HepG2 (cell line): ENCODE data around the gene CALM1. TPM values are rescaled to one million over a fixed set of nuclear protein-coding genes. Genes with fewer than 3 reads are reported as not detected.
A peak's percentile ranks its signal among the peaks of the same experiment; 100 is the strongest.

Source experiments
- BRF2 ChIP-seq: sonication (generic); formaldehyde crosslinking; IDR thresholded peaks from 2 replicates; pipeline ENCODE4 v1.8.1; 2022; ENCODE audit warnings: mild to moderate bottlenecking, missing genetic modification reagents
- ELF4 ChIP-seq: sonication (generic); formaldehyde crosslinking; IDR thresholded peaks from 2 replicates; pipeline ENCODE4 v1.5.0; 2020; ENCODE audit warnings: missing genetic modification reagents, mild to moderate bottlenecking, moderate library complexity, borderline replicate concordance
- GMEB1 ChIP-seq: sonication (generic); formaldehyde crosslinking; IDR thresholded peaks from 2 replicates; pipeline ENCODE4 v1.5.1; 2020; ENCODE audit warnings: missing genetic modification reagents, mild to moderate bottlenecking, borderline replicate concordance
- KAT8 ChIP-seq: IDR thresholded peaks from 2 replicates; pipeline ENCODE4 v1.6.1; 2016; ENCODE audit warnings: missing genetic modification reagents, missing compliant biosample characterization
- MAF1 ChIP-seq: sonication (generic); formaldehyde crosslinking; IDR thresholded peaks from 2 replicates; pipeline ENCODE4 v1.5.0; 2020; ENCODE audit warnings: missing genetic modification reagents, borderline replicate concordance
- MAX ChIP-seq: IDR thresholded peaks from 2 replicates; pipeline ENCODE4 v1.6.1; 2012; ENCODE audit warnings: inconsistent platforms
- NR2F6 ChIP-seq, 2 experiments: IDR thresholded peaks; 2 replicates each; pipeline ENCODE4 v1.6.1; 2016; ENCODE audit warnings: antibody characterized with exemption in 1 of 2, mild to moderate bottlenecking in 1 of 2
- PREB ChIP-seq: sonication (generic); formaldehyde crosslinking; IDR thresholded peaks from 2 replicates; pipeline ENCODE4 v1.4.0; 2020; ENCODE audit warnings: missing genetic modification reagents
- REST ChIP-seq, 2 experiments: IDR thresholded peaks; 2 replicates each; pipeline ENCODE4 v1.6.1; 2011 to 2012; ENCODE audit warnings: low read length in 2 of 2, borderline replicate concordance in 1 of 2, low read depth in 1 of 2, mild to moderate bottlenecking in 1 of 2, moderate library complexity in 1 of 2
- SMAD3 ChIP-seq: sonication (generic); formaldehyde crosslinking; IDR thresholded peaks from 2 replicates; pipeline ENCODE4 v1.4.0; 2020; ENCODE audit warnings: missing genetic modification reagents
- ZBTB14 ChIP-seq: sonication (generic); formaldehyde crosslinking; IDR thresholded peaks from 2 replicates; pipeline ENCODE4 v1.4.0; 2020; ENCODE audit warnings: missing genetic modification reagents
- ZBTB38 ChIP-seq: sonication (generic); formaldehyde crosslinking; IDR thresholded peaks from 2 replicates; pipeline ENCODE4 v1.5.1; 2020; ENCODE audit warnings: mild to moderate bottlenecking, missing genetic modification reagents
- ZBTB7A ChIP-seq: sonication (generic); formaldehyde crosslinking; IDR thresholded peaks from 2 replicates; pipeline ENCODE4 v1.8.0; 2022; ENCODE audit warnings: mild to moderate bottlenecking, missing genetic modification reagents
- ZNF280B ChIP-seq: sonication (generic); formaldehyde crosslinking; IDR thresholded peaks from 2 replicates; pipeline ENCODE4 v1.5.0; 2020; ENCODE audit warnings: missing genetic modification reagents, mild to moderate bottlenecking, borderline replicate concordance
- ZNF484 ChIP-seq: sonication (generic); formaldehyde crosslinking; IDR thresholded peaks from 2 replicates; pipeline ENCODE4 v1.5.1; 2020; ENCODE audit warnings: mild to moderate bottlenecking, low read depth, missing genetic modification reagents, borderline replicate concordance
- ZNF644 ChIP-seq: IDR thresholded peaks from 2 replicates; pipeline ENCODE4 v1.6.1; 2016; ENCODE audit warnings: low read depth
- ZNF670 ChIP-seq: sonication (generic); formaldehyde crosslinking; IDR thresholded peaks from 2 replicates; pipeline ENCODE4 v1.8.0; 2022; ENCODE audit warnings: mild to moderate bottlenecking, missing genetic modification reagents, borderline replicate concordance
- ZNF672 ChIP-seq: sonication (generic); formaldehyde crosslinking; IDR thresholded peaks from 2 replicates; pipeline ENCODE4 v1.8.1; 2022; ENCODE audit warnings: missing genetic modification reagents
- polyA plus RNA-seq, 8 experiments: library from polyadenylated mRNA; depleted of rRNA in 3 of 8; stranded (reverse) in 7 of 8; unstranded in 1 of 8; fragments of >200 nt; fragmentation: Illumina TruSeq in 4 of 8; extraction: Trizol in 4 of 8; gene quantifications; 2 replicates each; pipeline versions ENCODE4 v1.2.1 to v1.2.3, GENCODE V29; 2011 to 2016; ENCODE audit warnings: low read depth in 4 of 8, missing spikeins in 1 of 8, mixed read lengths in 1 of 8; ENCODE audit not compliant: insufficient read depth in 1 of 8
- total RNA-seq, 5 experiments: library from RNA; depleted of rRNA; stranded (reverse); fragments of >200 nt; fragmentation: Illumina TruSeq; extraction: Trizol; gene quantifications; 2 replicates each; pipeline ENCODE4 v1.2.3, GENCODE V29; 2016; ENCODE audit warnings: low read depth in 1 of 5

CALM1 gene
- total and polyA plus RNA-seq, 2 of the 13 experiments (the other 11 are each of a cell fraction or from before 2014, with no cell fraction given), result 110 to 238 TPM

GRCh38 chr14:90381999-90382451, 14.8 kb upstream of the CALM1 start (continued):
- no peak for TF ChIP-seq SMAD3 (CRISPR knock-in tag)
- no peak for TF ChIP-seq PREB (CRISPR knock-in tag)
- TF ChIP-seq GMEB1 (CRISPR knock-in tag), result no peak
- TF ChIP-seq ELF4 (CRISPR knock-in tag), result no peak
- no peak for TF ChIP-seq KAT8 (CRISPR knock-in tag)
- no peak for TF ChIP-seq MAX
- TF ChIP-seq BRF2 (CRISPR knock-in tag), result no peak
- no peak for TF ChIP-seq ZNF644 (CRISPR knock-in tag)
- TF ChIP-seq NR2F6 (IDR thresholded peaks at IDR 0.05), result peak; percentile 48; the same call in 1 of the 2 replicates
- TF ChIP-seq NR2F6 (CRISPR knock-in tag; IDR thresholded peaks at IDR 0.05), result no peak
- TF ChIP-seq ZNF280B, result no peak
- TF ChIP-seq REST (IDR thresholded peaks at IDR 0.05; ENCODE audit: borderline replicate concordance in 1 of 2, low read depth in 1 of 2, low read length in 2 of 2), result no peak
- TF ChIP-seq ZBTB38 (CRISPR knock-in tag), result no peak
- no peak for TF ChIP-seq ZBTB7A (CRISPR knock-in tag)
- no peak for TF ChIP-seq ZBTB14
- no peak for TF ChIP-seq ZNF484 (CRISPR knock-in tag)
- TF ChIP-seq ZNF670 (CRISPR knock-in tag), result peak; percentile 4; the same call in 1 of the 2 replicates
- no peak for TF ChIP-seq ZNF672
- TF ChIP-seq MAF1 (CRISPR knock-in tag), result no peak
